K562 (cell line): ENCODE results near the gene RASIP1. TPM values are rescaled to one million over a fixed set of nuclear protein-coding genes. Genes with fewer than 3 reads are reported as not detected.

Experiments used
- ARID3B ChIP-seq: fragments of 250-450 bp; sonication (Bioruptor Pico); IDR thresholded peaks from 2 replicates; pipeline ENCODE4 v1.4.0; 2020; ENCODE audit warnings: borderline replicate concordance
- CEBPG ChIP-seq, 3 experiments: fragments of 200-800 bp in 1 of 3; sonication (Bioruptor generic) in 1 of 3; sonication (generic) in 1 of 3; formaldehyde crosslinking in 1 of 3; IDR thresholded peaks in 2 of 3; conservative IDR thresholded peaks in 1 of 3; 2 replicates each; pipeline versions ENCODE4 v1.6.1 to v1.8.0; 2016 to 2022; ENCODE audit warnings: missing compliant biosample characterization in 2 of 3, missing genetic modification characterization in 2 of 3, mild to moderate bottlenecking in 1 of 3, missing genetic modification reagents in 1 of 3
- DDX20 ChIP-seq: fragments of 450-650 bp; IDR thresholded peaks from 2 replicates; pipeline ENCODE4 v1.6.1; 2016; ENCODE audit warnings: missing genetic modification characterization, low read depth, mild to moderate bottlenecking, missing compliant biosample characterization, moderate library complexity
- FIP1L1 ChIP-seq: fragments of 200-400 bp; formaldehyde crosslinking; IDR thresholded peaks from 2 replicates; pipeline ENCODE4 v1.6.1; 2018; ENCODE audit warnings: mild to moderate bottlenecking, low read depth, low read length; ENCODE audit not compliant: poor library complexity, severe bottlenecking
- FOXK2 ChIP-seq, 2 experiments: fragments of 450-650 bp; IDR thresholded peaks in 1 of 2; conservative IDR thresholded peaks in 1 of 2; 2 replicates each; pipeline ENCODE4 v1.6.1; 2016; ENCODE audit warnings: low read depth in 2 of 2, mild to moderate bottlenecking in 1 of 2
- GABPB2 ChIP-seq: fragments of 250-450 bp; sonication (Bioruptor Pico); conservative IDR thresholded peaks from 2 replicates; pipeline ENCODE4 v1.5.1; 2021; ENCODE audit warnings: mild to moderate bottlenecking
- GTF2E2 ChIP-seq: fragments of 200-800 bp; sonication (Bioruptor generic); IDR thresholded peaks from 2 replicates; pipeline ENCODE4 v1.6.1; 2016; ENCODE audit warnings: missing genetic modification characterization, missing compliant biosample characterization
- HDAC1 ChIP-seq, 2 experiments: fragments of 450-650 bp; IDR thresholded peaks; 2 replicates each; pipeline ENCODE4 v1.6.1; 2016 to 2017; ENCODE audit warnings: inconsistent platforms in 1 of 2, mild to moderate bottlenecking in 1 of 2, moderate library complexity in 1 of 2
- HNRNPUL1 ChIP-seq: fragments of 200-400 bp; formaldehyde crosslinking; IDR thresholded peaks from 2 replicates; pipeline ENCODE4 v1.6.1; 2017; ENCODE audit warnings: low read length
- JUND ChIP-seq, 2 experiments: IDR thresholded peaks; 2 replicates in 1 of 2; 3 replicates in 1 of 2; pipeline ENCODE4 v1.6.1; 2011; ENCODE audit warnings: borderline replicate concordance in 2 of 2, low read depth in 2 of 2, low read length in 2 of 2, improper control_type of control experiment in 1 of 2, missing biosample characterization in 1 of 2, missing genetic modification characterization in 1 of 2, missing genetic modification reagents in 1 of 2
- KLF10 ChIP-seq: fragments of 250-450 bp; sonication (Bioruptor Pico); IDR thresholded peaks from 2 replicates; pipeline ENCODE4 v1.6.1; 2021; ENCODE audit warnings: matching md5 sums
- KLF6 ChIP-seq: fragments of 250-450 bp; sonication (Bioruptor Pico); IDR thresholded peaks from 2 replicates; pipeline ENCODE4 v1.4.0; 2020; ENCODE audit warnings: mild to moderate bottlenecking, moderate library complexity, borderline replicate concordance
- NFYB ChIP-seq: IDR thresholded peaks from 2 replicates; pipeline ENCODE4 v1.6.1; 2011; ENCODE audit warnings: mild to moderate bottlenecking, moderate library complexity; ENCODE audit not compliant: insufficient read length; ENCODE audit errors: extremely low read depth
- PML ChIP-seq: IDR thresholded peaks from 2 replicates; pipeline ENCODE4 v1.6.1; 2012; ENCODE audit warnings: low read length, inconsistent platforms
- PTRF ChIP-seq: fragments of 450-650 bp; IDR thresholded peaks from 2 replicates; pipeline ENCODE4 v1.6.1; 2016; ENCODE audit warnings: mild to moderate bottlenecking, missing genetic modification characterization, missing compliant biosample characterization
- RBM34 ChIP-seq: fragments of 200-400 bp; formaldehyde crosslinking; IDR thresholded peaks from 2 replicates; pipeline ENCODE4 v1.6.1; 2018; ENCODE audit warnings: low read length, borderline replicate concordance; ENCODE audit not compliant: insufficient read depth
- TCF7 ChIP-seq: sonication (generic); IDR thresholded peaks from 2 replicates; pipeline ENCODE4 v1.6.1; 2016; ENCODE audit warnings: antibody characterized with exemption, borderline replicate concordance
- U2AF1 ChIP-seq: fragments of 200-400 bp; formaldehyde crosslinking; optimal IDR thresholded peaks from 2 replicates; pipeline ENCODE3; 2017; ENCODE audit warnings: mild to moderate bottlenecking, low read depth, low read length, moderate library complexity
- U2AF2 ChIP-seq: fragments of 200-400 bp; formaldehyde crosslinking; optimal IDR thresholded peaks from 2 replicates; pipeline ENCODE3; 2017; ENCODE audit warnings: low read depth, mild to moderate bottlenecking, low read length
- YBX1 ChIP-seq: fragments of 450-650 bp; IDR thresholded peaks from 2 replicates; pipeline ENCODE4 v1.7.1; 2016; ENCODE audit warnings: mild to moderate bottlenecking
- ZFP30 ChIP-seq: fragments of 250-450 bp; sonication (Bioruptor Pico); IDR thresholded peaks from 2 replicates; pipeline ENCODE4 v1.8.0; 2022; ENCODE audit warnings: moderate library complexity, mild to moderate bottlenecking, inconsistent platforms, borderline replicate concordance
- ZNF146 ChIP-seq: IDR thresholded peaks from one replicate; pipeline ENCODE4 v1.6.1; 2018; ENCODE audit warnings: missing compliant biosample characterization; ENCODE audit not compliant: unreplicated experiment
- ZNF324 ChIP-seq: fragments of 250-450 bp; sonication (Bioruptor Pico); IDR thresholded peaks from 2 replicates; pipeline ENCODE4 v1.4.0; 2020; ENCODE audit warnings: mild to moderate bottlenecking
- ZNF347 ChIP-seq: fragments of 450-650 bp; formaldehyde crosslinking; IDR thresholded peaks from 2 replicates; pipeline ENCODE4 v1.4.0; 2020; ENCODE audit warnings: low read depth, mild to moderate bottlenecking, moderate library complexity
- ZNF354B ChIP-seq: fragments of 250-450 bp; sonication (Bioruptor Pico); IDR thresholded peaks from 2 replicates; pipeline ENCODE4 v1.4.0; 2020
- ZNF695 ChIP-seq: fragments of 450-650 bp; formaldehyde crosslinking; IDR thresholded peaks from 2 replicates; pipeline ENCODE4 v1.4.0; 2020; ENCODE audit warnings: mild to moderate bottlenecking, moderate library complexity
- ZNF778 ChIP-seq: fragments of 450-650 bp; formaldehyde crosslinking; IDR thresholded peaks from 2 replicates; pipeline ENCODE4 v1.4.0; 2020; ENCODE audit warnings: mild to moderate bottlenecking, moderate library complexity
- polyA plus RNA-seq, 8 experiments: library from polyadenylated mRNA; depleted of rRNA in 4 of 8; stranded (reverse) in 5 of 8; unstranded in 3 of 8; fragments of >200 nt; fragmentation: Nextera tagmentation in 2 of 8; fragmentation: Illumina TruSeq in 1 of 8; extraction: Ambion mirVana in 2 of 8; extraction: Trizol in 1 of 8; gene quantifications; 2 replicates each; pipeline versions ENCODE4 v1.2.1 to v1.2.3, GENCODE V29; 2011 to 2014; ENCODE audit warnings: inconsistent platforms in 1 of 8, missing spikeins in 1 of 8
- total RNA-seq, 7 experiments: library from RNA; depleted of rRNA in 6 of 7; stranded (reverse); fragments of >200 nt in 6 of 7; fragmentation: Illumina TruSeq in 2 of 7; extraction: Trizol in 2 of 7; gene quantifications; 2 replicates each; pipeline versions ENCODE4 v1.2.1 to v1.2.3, GENCODE V29; 2011 to 2021; ENCODE audit warnings: low replicate concordance in 1 of 7

Gene RASIP1
- total and polyA plus RNA-seq, 9 of the 15 experiments (the other 6 are each of a cell fraction or from before 2014, with no cell fraction given): 0.20 to 4.7 (median 1.5) TPM

- peak; percentile 63; the same call in 1 of the 2 replicates for TF ChIP-seq ARID3B
- TF ChIP-seq HDAC1 (IDR thresholded peaks at IDR 0.05): peak in 1 of 2 experiments; percentile 67; a peak in 2 of 4 replicates
- no peak for TF ChIP-seq KLF10 (CRISPR knock-in tag)
- TF ChIP-seq RBM34: no peak
- TF ChIP-seq FIP1L1: peak; percentile 41
- no peak for TF ChIP-seq PML
- no peak for TF ChIP-seq ZNF324 (CRISPR knock-in tag)
- TF ChIP-seq NFYB: peak; percentile 93
- TF ChIP-seq DDX20: no peak
- TF ChIP-seq JUND (IDR thresholded peaks at IDR 0.05; ENCODE audit: borderline replicate concordance, low read depth, low read length): no peak
- TF ChIP-seq JUND (tag; IDR thresholded peaks at IDR 0.05; ENCODE audit: borderline replicate concordance, low read depth, low read length): no peak
- TF ChIP-seq FOXK2 (conservative IDR thresholded peaks at IDR 0.05 in 1 of 2, IDR thresholded peaks at IDR 0.05 in 1 of 2; ENCODE audit: low read depth in 2 of 2): no peak
- no peak for TF ChIP-seq ZNF354B (CRISPR knock-in tag)
- peak; percentile 40; the same call in 1 of the 2 replicates for TF ChIP-seq CEBPG (CRISPR knock-in tag; IDR thresholded peaks at IDR 0.05)
- no peak for TF ChIP-seq CEBPG (tag; conservative IDR thresholded peaks at IDR 0.05 in 1 of 2, IDR thresholded peaks at IDR 0.05 in 1 of 2)
- no peak for TF ChIP-seq ZNF347 (CRISPR knock-in tag)
- TF ChIP-seq KLF6: no peak
- no peak for TF ChIP-seq YBX1
- no peak for TF ChIP-seq U2AF2
- no peak for TF ChIP-seq ZNF695 (CRISPR knock-in tag)
- no peak for TF ChIP-seq U2AF1
- TF ChIP-seq GABPB2 (CRISPR knock-in tag): no peak
- TF ChIP-seq GTF2E2 (tag): no peak
- TF ChIP-seq ZFP30 (CRISPR knock-in tag): no peak
- no peak for TF ChIP-seq ZNF146 (CRISPR knock-in tag)
- TF ChIP-seq ZNF778 (CRISPR knock-in tag): no peak
- no peak for TF ChIP-seq HNRNPUL1
- TF ChIP-seq PTRF (tag): no peak
- TF ChIP-seq TCF7: no peak
Observed at GRCh38 chr19:48713864-48714755, 26.3 kb downstream of the RASIP1 start (continued).
